GM23338 (cell line): Measurements from ENCODE around the gene KCNMB1. TPM values are rescaled to one million over a fixed set of nuclear protein-coding genes. Genes with fewer than 3 reads are reported as not detected.
A peak's percentile ranks its signal among the peaks of the same experiment; 100 is the strongest.

Experiments used
- ATAC-seq: fragments of 200-7000 bp; cut with Tn5 transposase; 3 replicates; pipeline ENCODE4 v1.9.1; 2020
- DNase-seq: peaks from one replicate; pipeline ENCODE4 v3.0.0-alpha.2; 2015; ENCODE audit warnings: low spot score
- H2AFZ ChIP-seq: fragments of 200-600 bp; sonication (generic); 2 replicates; pipeline ENCODE4 v1.8.0; 2016; ENCODE audit warnings: antibody characterized with exemption, mild to moderate bottlenecking, moderate library complexity
- H3F3A ChIP-seq: fragments of 200-600 bp; sonication (generic); replicated peaks from 2 replicates; pipeline ENCODE4 v1.8.0; 2017; ENCODE audit warnings: antibody characterized with exemption, mixed run types, low read depth
- H3K27ac ChIP-seq: fragments of 200-600 bp; sonication (generic); 2 replicates; pipeline ENCODE4 v1.6.1; 2016; ENCODE audit warnings: low read depth
- H3K27me3 ChIP-seq: fragments of 200-600 bp; sonication (generic); 2 replicates; pipeline ENCODE4 v1.8.0; 2016; ENCODE audit warnings: mild to moderate bottlenecking, mixed run types, moderate library complexity; ENCODE audit not compliant: insufficient read depth
- H3K36me3 ChIP-seq: fragments of 200-600 bp; sonication (generic); 2 replicates; pipeline ENCODE4 v1.8.0; 2016; ENCODE audit warnings: mild to moderate bottlenecking; ENCODE audit not compliant: insufficient read depth
- H3K4me1 ChIP-seq: fragments of 200-600 bp; sonication (generic); 2 replicates; pipeline ENCODE4 v1.8.0; 2016; ENCODE audit warnings: mild to moderate bottlenecking, moderate library complexity; ENCODE audit not compliant: insufficient read depth
- H3K4me2 ChIP-seq: fragments of 200-600 bp; sonication (generic); 2 replicates; pipeline ENCODE4 v1.7.1; 2017; ENCODE audit warnings: mixed run types
- H3K4me3 ChIP-seq: fragments of 200-600 bp; sonication (generic); 2 replicates; pipeline ENCODE4 v1.6.1; 2016; ENCODE audit warnings: mixed run types
- H3K79me2 ChIP-seq: fragments of 200-600 bp; sonication (generic); replicated peaks from 2 replicates; pipeline ENCODE4 v1.8.0; 2017; ENCODE audit warnings: mild to moderate bottlenecking; ENCODE audit not compliant: insufficient read depth
- H3K9me2 ChIP-seq: fragments of 200-600 bp; sonication (generic); 2 replicates; pipeline ENCODE4 v1.8.0; 2017; ENCODE audit not compliant: insufficient read depth
- H4K20me1 ChIP-seq: fragments of 200-600 bp; sonication (generic); replicated peaks from 2 replicates; pipeline ENCODE4 v1.8.0; 2017; ENCODE audit warnings: mild to moderate bottlenecking; ENCODE audit not compliant: insufficient read depth
- H3K27ac Mint-ChIP-seq: 2 replicates; pipeline ENCODE4 v1.8.0; 2020; ENCODE audit warnings: inconsistent platforms, mild to moderate bottlenecking, moderate library complexity, mixed read lengths
- H3K27me3 Mint-ChIP-seq: 3 replicates; pipeline ENCODE4 v1.8.0; 2022; ENCODE audit warnings: low read depth, mild to moderate bottlenecking, moderate library complexity, mixed read lengths, inconsistent platforms; ENCODE audit not compliant: insufficient read depth, poor library complexity
- H3K36me3 Mint-ChIP-seq: 3 replicates; pipeline ENCODE4 v1.8.0; 2021; ENCODE audit warnings: low read depth, mild to moderate bottlenecking, inconsistent platforms, moderate library complexity, mixed read lengths
- H3K4me1 Mint-ChIP-seq: 3 replicates; pipeline ENCODE4 v1.8.0; 2020; ENCODE audit warnings: mild to moderate bottlenecking, inconsistent platforms, mixed read lengths
- H3K4me3 Mint-ChIP-seq: 3 replicates; pipeline ENCODE4 v1.8.0; 2021; ENCODE audit warnings: moderate library complexity, mild to moderate bottlenecking, inconsistent platforms, mixed read lengths
- H3K9me3 Mint-ChIP-seq: 3 replicates; pipeline ENCODE4 v1.8.0; 2020; ENCODE audit warnings: moderate library complexity, mild to moderate bottlenecking, inconsistent platforms, mixed read lengths
- CREB1 ChIP-seq: fragments of 250-450 bp; sonication (Bioruptor Pico); IDR thresholded peaks from 2 replicates; pipeline ENCODE4 v1.5.0; 2020; ENCODE audit warnings: low read depth, mild to moderate bottlenecking, moderate library complexity
- CTCF ChIP-seq, 2 experiments: fragments of 200-600 bp in 1 of 2; sonication (generic) in 1 of 2; conservative IDR thresholded peaks; 2 replicates each; pipeline versions ENCODE4 v1.5.1 to v1.6.1; 2016 to 2017; ENCODE audit warnings: antibody characterized with exemption in 2 of 2, low read depth in 2 of 2, mild to moderate bottlenecking in 2 of 2, moderate library complexity in 1 of 2
- EZH2 ChIP-seq: fragments of 200-600 bp; sonication (generic); IDR thresholded peaks from one replicate; pipeline ENCODE4 v1.8.0; 2017; ENCODE audit warnings: antibody characterized with exemption, mild to moderate bottlenecking, low read depth; ENCODE audit not compliant: unreplicated experiment
- EZH2phosphoT487 ChIP-seq: fragments of 200-600 bp; sonication (generic); IDR thresholded peaks from one replicate; pipeline ENCODE4 v1.8.1; 2018; ENCODE audit warnings: antibody characterized with exemption; ENCODE audit not compliant: unreplicated experiment
- JUNB ChIP-seq: IDR thresholded peaks from one replicate; pipeline ENCODE4 v1.6.1; 2016; ENCODE audit warnings: antibody characterized with exemption; ENCODE audit not compliant: unreplicated experiment
- STAT1 ChIP-seq: IDR thresholded peaks from one replicate; pipeline ENCODE4 v1.6.1; 2016; ENCODE audit warnings: antibody characterized with exemption; ENCODE audit not compliant: unreplicated experiment
- ZNF114 ChIP-seq: fragments of 250-450 bp; sonication (Bioruptor Pico); IDR thresholded peaks from 2 replicates; pipeline ENCODE4 v1.5.0; 2020; ENCODE audit warnings: mild to moderate bottlenecking, moderate library complexity
- ZNF462 ChIP-seq: fragments of 250-450 bp; sonication (Bioruptor Pico); IDR thresholded peaks from 2 replicates; pipeline ENCODE4 v1.5.0; 2020; ENCODE audit warnings: mild to moderate bottlenecking, moderate library complexity
- polyA plus RNA-seq: library from polyadenylated mRNA; unstranded; fragments of >200 nt; fragmentation: Nextera tagmentation; extraction: Ambion mirVana; gene quantifications from 2 replicates; pipeline ENCODE4 v1.2.1, GENCODE V29; 2016
- total RNA-seq: library from RNA; depleted of rRNA; stranded (reverse); fragments of >200 nt; shearing (Covaris generic); gene quantifications from 2 replicates; pipeline ENCODE4 v1.2.3, GENCODE V29; 2014

KCNMB1 gene
- total and polyA plus RNA-seq, 2 experiments from 2014 or later = 0.17 to 0.19 TPM

- TF ChIP-seq ZNF462 (no peak), STAT1 (no peak), CREB1 (CRISPR knock-in tag) (no peak)
These were observed 27.6 kb downstream of the KCNMB1 start (continued) for GRCh38 chr5:170361616-170362015.

- Mint-ChIP-seq H3K9me3 (no peaks in the 10 kb centered on the region), H3K4me1 (peaks cover 10% of the 10 kb centered on the region), H3K36me3 (no peaks in the 10 kb centered on the region), H3K27me3 (peaks cover 10% of the 10 kb centered on the region), H3K4me3 (no peak overlapping the region), H3K27ac (no peak overlapping the region)
- H3F3A ChIP-seq = no peaks in the 10 kb centered on the region
- no peaks in the 10 kb centered on the region for H3K79me2 ChIP-seq
- peak overlapping the region; percentile 15 for H2AFZ ChIP-seq
- H3K4me3 ChIP-seq = no peak overlapping the region
- H3K27ac ChIP-seq = no peak overlapping the region
- no peak overlapping the region for H3K4me2 ChIP-seq
- ATAC-seq (no peak), DNase-seq (no peak)
- H3K9me2 ChIP-seq = no peaks in the 10 kb centered on the region
- H3K4me1 ChIP-seq = no peaks in the 10 kb centered on the region
- H3K36me3 ChIP-seq = no peaks in the 10 kb centered on the region
- no peaks in the 10 kb centered on the region for H3K27me3 ChIP-seq
- no peaks in the 10 kb centered on the region for H4K20me1 ChIP-seq
- TF ChIP-seq EZH2 = no peak
- TF ChIP-seq EZH2phosphoT487 = no peak
- TF ChIP-seq CTCF (conservative IDR thresholded peaks at IDR 0.05; ENCODE audit: low read depth in 2 of 2) = no peak
- no peak for TF ChIP-seq ZNF462
- no peak for TF ChIP-seq JUNB
- no peak for TF ChIP-seq ZNF114 (CRISPR knock-in tag)
- no peak for TF ChIP-seq STAT1
These were observed 28.1 kb downstream of the KCNMB1 start for GRCh38 chr5:170361116-170361515.
